Measurements from ENCODE around the gene PCIF1. TPM values are rescaled to one million over a fixed set of nuclear protein-coding genes. Genes with fewer than 3 reads are reported as not detected.

PCIF1 gene
- total RNA-seq, 1 donor from 2014 or later = 23.5 TPM

- Mint-ChIP-seq H3K9me3 (ENCODE audit: low read depth) (no peaks in the 10 kb centered on the region), H3K27ac (ENCODE audit: unreplicated experiment) (no peak overlapping the region), H3K27me3 (ENCODE audit: low read depth) (no peaks in the 10 kb centered on the region), H3K4me1 (ENCODE audit: low read depth) (peaks cover 5% of the 10 kb centered on the region), H3K4me3 (ENCODE audit: unreplicated experiment) (no peak overlapping the region), H3K36me3 (ENCODE audit: low read depth) (peaks cover 24% of the 10 kb centered on the region)
- DNase-seq (ENCODE audit: low spot score) = no peak
- TF ChIP-seq CTCF (IDR thresholded peaks at IDR 0.05) = no peak
Observed at GRCh38 chr20:45947110-45947866, 12.8 kb downstream of the PCIF1 start.

GRCh38 chr20:45948261-45948733 is 13.8 kb downstream of the PCIF1 start:
- H3K27me3 Mint-ChIP-seq (ENCODE audit: low read depth) = no peaks in the 10 kb centered on the region

GRCh38 chr20:45948742-45949541 is 14.5 kb downstream of the PCIF1 start:
- H3K36me3 Mint-ChIP-seq (ENCODE audit: low read depth) = peaks cover 25% of the 10 kb centered on the region
- H3K9me3 Mint-ChIP-seq (ENCODE audit: low read depth) = no peaks in the 10 kb centered on the region

More at GRCh38 chr20:45948261-45948733, 13.8 kb downstream of the PCIF1 start:
- peaks cover 5% of the 10 kb centered on the region for H3K4me1 Mint-ChIP-seq (ENCODE audit: low read depth)
- H3K4me3 Mint-ChIP-seq (ENCODE audit: unreplicated experiment) = no peak overlapping the region
- H3K27ac Mint-ChIP-seq (ENCODE audit: unreplicated experiment) = no peak overlapping the region
- peaks cover 24% of the 10 kb centered on the region for H3K36me3 Mint-ChIP-seq (ENCODE audit: low read depth)
- no peak for DNase-seq (ENCODE audit: low spot score)
- H3K9me3 Mint-ChIP-seq (ENCODE audit: low read depth) = no peaks in the 10 kb centered on the region
- TF ChIP-seq CTCF (IDR thresholded peaks at IDR 0.05) = no peak

GRCh38 chr20:45949542-45950329 is 15.3 kb downstream of the PCIF1 start:
- Mint-ChIP-seq H3K27ac (ENCODE audit: unreplicated experiment) (no peak overlapping the region), H3K4me1 (ENCODE audit: low read depth) (no peaks in the 10 kb centered on the region), H3K9me3 (ENCODE audit: low read depth) (no peaks in the 10 kb centered on the region), H3K27me3 (ENCODE audit: low read depth) (no peaks in the 10 kb centered on the region), H3K36me3 (ENCODE audit: low read depth) (peaks cover 22% of the 10 kb centered on the region), H3K4me3 (ENCODE audit: unreplicated experiment) (no peak overlapping the region)
- DNase-seq (ENCODE audit: low spot score) = no peak
- no peak for TF ChIP-seq CTCF (IDR thresholded peaks at IDR 0.05)

More at GRCh38 chr20:45948742-45949541, 14.5 kb downstream of the PCIF1 start:
- no peak for TF ChIP-seq CTCF (IDR thresholded peaks at IDR 0.05)
- Mint-ChIP-seq H3K27me3 (ENCODE audit: low read depth) (no peaks in the 10 kb centered on the region), H3K27ac (ENCODE audit: unreplicated experiment) (peak overlapping the region; percentile 36), H3K4me1 (ENCODE audit: low read depth) (peaks cover 5% of the 10 kb centered on the region), H3K4me3 (ENCODE audit: unreplicated experiment) (no peak overlapping the region)
- DNase-seq (ENCODE audit: low spot score) = no peak

- Mint-ChIP-seq H3K27me3 (ENCODE audit: low read depth) (no peaks in the 10 kb centered on the region), H3K36me3 (ENCODE audit: low read depth) (peaks cover 20% of the 10 kb centered on the region), H3K4me1 (ENCODE audit: low read depth) (no peaks in the 10 kb centered on the region), H3K4me3 (ENCODE audit: unreplicated experiment) (no peak overlapping the region), H3K27ac (ENCODE audit: unreplicated experiment) (no peak overlapping the region), H3K9me3 (ENCODE audit: low read depth) (no peaks in the 10 kb centered on the region)
- DNase-seq (ENCODE audit: low spot score) = no peak
- TF ChIP-seq CTCF (IDR thresholded peaks at IDR 0.05) = no peak
Observed at GRCh38 chr20:45950330-45950646, 15.8 kb downstream of the PCIF1 start.

All from chondrocyte (in vitro differentiated cells).